Diencephalon (tissue), 1 donor: ENCODE results near the gene TIGD3. TPM values are rescaled to one million over a fixed set of nuclear protein-coding genes. Genes with fewer than 3 reads are reported as not detected.

Experiments
- total RNA-seq: library from RNA; depleted of rRNA; stranded (reverse); fragments of >200 nt; gene quantifications from one replicate; pipeline ENCODE4 v1.2.3, GENCODE V29; 2014

TIGD3 gene
- total RNA-seq, result 3.2 TPM

GRCh38 chr11:65354265-65355012 is at the start of gene TIGD3:
Gene TIGD3, plus strand, starts transcription at chr11:65354751. Its CDS starts 1,058 bp downstream, at chr11:65355809.

GRCh38 chr11:65314501-65315203 is 39.9 kb upstream of the TIGD3 start, which contains the start of gene CDC42EP2:
Gene CDC42EP2, plus strand, starts transcription at chr11:65314866. Its CDS starts 6,033 bp downstream, at chr11:65320899.

GRCh38 chr11:65382033-65382803 is 27.7 kb downstream of the TIGD3 start, which contains the start of gene SLC25A45:
Gene SLC25A45, minus strand, starts transcription at chr11:65382646. Its CDS starts 695 bp downstream, at chr11:65381951.

GRCh38 chr11:65386307-65387140 is 32.0 kb downstream of the TIGD3 start, which contains the start of gene FRMD8:
Gene FRMD8, plus strand, starts transcription at chr11:65386637. Its CDS starts 400 bp downstream, at chr11:65387037.

Other genes starting within 250 kb of the TIGD3 start
- gene TM7SF2, start 242.9 kb upstream of the TIGD3 start, total RNA-seq, result 81.4 TPM
- 6.9 TPM for gene ZNHIT2, start 237.1 kb upstream of the TIGD3 start, total RNA-seq
- 229 TPM for gene FAU, start 232.6 kb upstream of the TIGD3 start, total RNA-seq
- 39.7 TPM for gene MRPL49, start 232.4 kb upstream of the TIGD3 start, total RNA-seq
- 11.1 TPM for gene SYVN1, start 220.2 kb upstream of the TIGD3 start, total RNA-seq
- gene SPDYC, start 184.5 kb upstream of the TIGD3 start, total RNA-seq, result not detected
- gene CAPN1, start 172.8 kb upstream of the TIGD3 start, total RNA-seq, result 64.6 TPM
- gene POLA2, start 92.8 kb upstream of the TIGD3 start, total RNA-seq, result 1.8 TPM
- 8.1 TPM for gene CDC42EP2, start 39.9 kb upstream of the TIGD3 start, total RNA-seq
- 31.4 TPM for gene DPF2, start 20.9 kb upstream of the TIGD3 start, total RNA-seq
- 0.92 TPM for gene SLC25A45, start 27.9 kb downstream of the TIGD3 start, total RNA-seq
- gene FRMD8, start 31.9 kb downstream of the TIGD3 start, total RNA-seq, result 9.5 TPM
- 6.5 TPM for gene NEAT1, start 68.0 kb downstream of the TIGD3 start, total RNA-seq
- 9,748 TPM for gene MALAT1, start 144.3 kb downstream of the TIGD3 start, total RNA-seq
- 40.6 TPM for gene SCYL1, start 170.3 kb downstream of the TIGD3 start, total RNA-seq
- 24.0 TPM for gene LTBP3, start 203.6 kb downstream of the TIGD3 start, total RNA-seq
- gene ZNRD2, start 215.7 kb downstream of the TIGD3 start, total RNA-seq, result 25.4 TPM
- 29.3 TPM for gene FAM89B, start 217.8 kb downstream of the TIGD3 start, total RNA-seq
- gene EHBP1L1, start 221.3 kb downstream of the TIGD3 start, total RNA-seq, result 11.8 TPM
- gene KCNK7, start 241.0 kb downstream of the TIGD3 start, total RNA-seq, result not detected